ENCODE results near the gene CLSTN2. TPM values are rescaled to one million over a fixed set of nuclear protein-coding genes. Genes with fewer than 3 reads are reported as not detected.

Gene CLSTN2
- total and polyA plus RNA-seq, 2 of the 13 experiments (the other 11 are each of a cell fraction or from before 2014, with no cell fraction given) = not detected

DNA sequence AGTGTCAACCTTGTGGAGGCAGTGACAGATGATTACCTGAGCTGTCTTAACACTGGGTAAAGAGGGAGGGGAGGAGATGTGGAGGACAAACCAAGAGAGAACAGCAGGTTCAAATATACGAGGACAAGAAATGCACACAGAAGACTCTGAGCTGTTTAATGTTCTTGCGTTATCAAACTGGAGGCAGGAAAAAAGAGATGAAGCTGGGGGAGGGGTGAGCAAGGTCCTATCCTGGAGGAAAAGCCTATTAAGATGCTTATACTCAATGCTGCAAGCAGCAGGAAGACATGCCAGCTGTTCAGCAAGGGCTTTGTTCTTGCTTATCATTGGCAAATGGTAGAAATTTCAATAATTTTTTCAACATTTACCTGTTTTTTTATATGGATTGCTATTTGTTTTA is 397.1 kb downstream of the CLSTN2 start:
- Histone ChIP-seq H3K9ac (ENCODE audit: insufficient read depth, low read depth, low read length) (no peak overlapping the region), H3K4me1 (ENCODE audit: insufficient read depth, low read length) (peaks cover 6% of the 10 kb centered on the region; the same call in 1 of the 2 replicates), H3K36me3 (replicated peaks in 1 of 2; ENCODE audit: control insufficient read depth in 1 of 2, insufficient read depth in 2 of 2, low read length in 2 of 2) (no peaks in the 10 kb centered on the region), H3K4me3 (replicated peaks in 1 of 3; ENCODE audit: insufficient read depth in 1 of 3, low read depth in 2 of 3, low read length in 3 of 3) (no peak overlapping the region), H2AFZ (ENCODE audit: low read length) (no peak overlapping the region), H3K4me2 (ENCODE audit: low read depth, low read length) (no peak overlapping the region), H4K20me1 (ENCODE audit: insufficient read depth, low read length) (no peaks in the 10 kb centered on the region), H3K27ac (ENCODE audit: extremely low read length, insufficient read depth, low read length) (no peak overlapping the region), H3K9me3 (ENCODE audit: low read length) (no peaks in the 10 kb centered on the region), H3K79me2 (ENCODE audit: insufficient read depth, low read length) (no peaks in the 10 kb centered on the region), H3K27me3 (ENCODE audit: control insufficient read depth in 1 of 2, insufficient read depth in 2 of 2, low read length in 2 of 2) (no peaks in the 10 kb centered on the region)
- ChIA-PET POLR2A (no interaction called here), CTCF (ENCODE audit: low intra/inter-chr PET ratio, low total read pairs) (no interaction called here)
- BruUV-seq (replicated peaks) = no TSS peak
- ATAC-seq (no peak), FAIRE-seq (no peak), DNase-seq (ENCODE audit: low spot score) (no peak)
- intact Hi-C loops (cut with micrococcal nuclease; ENCODE audit: unreplicated experiment) (no loop called here), in situ Hi-C loops (cut with HindIII; ENCODE audit: extremely low pct_ligation_motif_present, low pct_unique_long_range_greater_than_20kb) (no loop called here)
- 19% methylated on average over 2 of the region's 2 CpGs for WGBS (ENCODE audit: low lambda C conversion rate)
- no peak for TF ChIP-seq ZNF781 (CRISPR knock-in tag; IDR thresholded peaks at IDR 0.05; ENCODE audit: borderline replicate concordance, not compliant biosample characterization)
- TF ChIP-seq TBP (CRISPR knock-in tag; IDR thresholded peaks at IDR 0.05) = no peak
- no peak for TF ChIP-seq ZBED4 (CRISPR knock-in tag; IDR thresholded peaks at IDR 0.05; ENCODE audit: borderline replicate concordance)
- TF ChIP-seq, protein P1, sequence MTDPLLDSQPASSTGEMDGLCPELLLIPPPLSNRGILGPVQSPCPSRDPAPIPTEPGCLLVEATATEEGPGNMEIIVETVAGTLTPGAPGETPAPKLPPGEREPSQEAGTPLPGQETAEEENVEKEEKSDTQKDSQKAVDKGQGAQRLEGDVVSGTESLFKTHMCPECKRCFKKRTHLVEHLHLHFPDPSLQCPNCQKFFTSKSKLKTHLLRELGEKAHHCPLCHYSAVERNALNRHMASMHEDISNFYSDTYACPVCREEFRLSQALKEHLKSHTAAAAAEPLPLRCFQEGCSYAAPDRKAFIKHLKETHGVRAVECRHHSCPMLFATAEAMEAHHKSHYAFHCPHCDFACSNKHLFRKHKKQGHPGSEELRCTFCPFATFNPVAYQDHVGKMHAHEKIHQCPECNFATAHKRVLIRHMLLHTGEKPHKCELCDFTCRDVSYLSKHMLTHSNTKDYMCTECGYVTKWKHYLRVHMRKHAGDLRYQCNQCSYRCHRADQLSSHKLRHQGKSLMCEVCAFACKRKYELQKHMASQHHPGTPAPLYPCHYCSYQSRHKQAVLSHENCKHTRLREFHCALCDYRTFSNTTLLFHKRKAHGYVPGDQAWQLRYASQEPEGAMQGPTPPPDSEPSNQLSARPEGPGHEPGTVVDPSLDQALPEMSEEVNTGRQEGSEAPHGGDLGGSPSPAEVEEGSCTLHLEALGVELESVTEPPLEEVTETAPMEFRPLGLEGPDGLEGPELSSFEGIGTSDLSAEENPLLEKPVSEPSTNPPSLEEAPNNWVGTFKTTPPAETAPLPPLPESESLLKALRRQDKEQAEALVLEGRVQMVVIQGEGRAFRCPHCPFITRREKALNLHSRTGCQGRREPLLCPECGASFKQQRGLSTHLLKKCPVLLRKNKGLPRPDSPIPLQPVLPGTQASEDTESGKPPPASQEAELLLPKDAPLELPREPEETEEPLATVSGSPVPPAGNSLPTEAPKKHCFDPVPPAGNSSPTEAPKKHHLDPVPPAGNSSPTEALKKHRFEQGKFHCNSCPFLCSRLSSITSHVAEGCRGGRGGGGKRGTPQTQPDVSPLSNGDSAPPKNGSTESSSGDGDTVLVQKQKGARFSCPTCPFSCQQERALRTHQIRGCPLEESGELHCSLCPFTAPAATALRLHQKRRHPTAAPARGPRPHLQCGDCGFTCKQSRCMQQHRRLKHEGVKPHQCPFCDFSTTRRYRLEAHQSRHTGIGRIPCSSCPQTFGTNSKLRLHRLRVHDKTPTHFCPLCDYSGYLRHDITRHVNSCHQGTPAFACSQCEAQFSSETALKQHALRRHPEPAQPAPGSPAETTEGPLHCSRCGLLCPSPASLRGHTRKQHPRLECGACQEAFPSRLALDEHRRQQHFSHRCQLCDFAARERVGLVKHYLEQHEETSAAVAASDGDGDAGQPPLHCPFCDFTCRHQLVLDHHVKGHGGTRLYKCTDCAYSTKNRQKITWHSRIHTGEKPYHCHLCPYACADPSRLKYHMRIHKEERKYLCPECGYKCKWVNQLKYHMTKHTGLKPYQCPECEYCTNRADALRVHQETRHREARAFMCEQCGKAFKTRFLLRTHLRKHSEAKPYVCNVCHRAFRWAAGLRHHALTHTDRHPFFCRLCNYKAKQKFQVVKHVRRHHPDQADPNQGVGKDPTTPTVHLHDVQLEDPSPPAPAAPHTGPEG (CRISPR knock-in tag; IDR thresholded peaks at IDR 0.05) = no peak
- TF ChIP-seq NCOA5 (CRISPR knock-in tag; IDR thresholded peaks at IDR 0.05) = no peak
- no peak for TF ChIP-seq RFXANK (CRISPR knock-in tag; IDR thresholded peaks at IDR 0.05)
- TF ChIP-seq, protein P2, sequence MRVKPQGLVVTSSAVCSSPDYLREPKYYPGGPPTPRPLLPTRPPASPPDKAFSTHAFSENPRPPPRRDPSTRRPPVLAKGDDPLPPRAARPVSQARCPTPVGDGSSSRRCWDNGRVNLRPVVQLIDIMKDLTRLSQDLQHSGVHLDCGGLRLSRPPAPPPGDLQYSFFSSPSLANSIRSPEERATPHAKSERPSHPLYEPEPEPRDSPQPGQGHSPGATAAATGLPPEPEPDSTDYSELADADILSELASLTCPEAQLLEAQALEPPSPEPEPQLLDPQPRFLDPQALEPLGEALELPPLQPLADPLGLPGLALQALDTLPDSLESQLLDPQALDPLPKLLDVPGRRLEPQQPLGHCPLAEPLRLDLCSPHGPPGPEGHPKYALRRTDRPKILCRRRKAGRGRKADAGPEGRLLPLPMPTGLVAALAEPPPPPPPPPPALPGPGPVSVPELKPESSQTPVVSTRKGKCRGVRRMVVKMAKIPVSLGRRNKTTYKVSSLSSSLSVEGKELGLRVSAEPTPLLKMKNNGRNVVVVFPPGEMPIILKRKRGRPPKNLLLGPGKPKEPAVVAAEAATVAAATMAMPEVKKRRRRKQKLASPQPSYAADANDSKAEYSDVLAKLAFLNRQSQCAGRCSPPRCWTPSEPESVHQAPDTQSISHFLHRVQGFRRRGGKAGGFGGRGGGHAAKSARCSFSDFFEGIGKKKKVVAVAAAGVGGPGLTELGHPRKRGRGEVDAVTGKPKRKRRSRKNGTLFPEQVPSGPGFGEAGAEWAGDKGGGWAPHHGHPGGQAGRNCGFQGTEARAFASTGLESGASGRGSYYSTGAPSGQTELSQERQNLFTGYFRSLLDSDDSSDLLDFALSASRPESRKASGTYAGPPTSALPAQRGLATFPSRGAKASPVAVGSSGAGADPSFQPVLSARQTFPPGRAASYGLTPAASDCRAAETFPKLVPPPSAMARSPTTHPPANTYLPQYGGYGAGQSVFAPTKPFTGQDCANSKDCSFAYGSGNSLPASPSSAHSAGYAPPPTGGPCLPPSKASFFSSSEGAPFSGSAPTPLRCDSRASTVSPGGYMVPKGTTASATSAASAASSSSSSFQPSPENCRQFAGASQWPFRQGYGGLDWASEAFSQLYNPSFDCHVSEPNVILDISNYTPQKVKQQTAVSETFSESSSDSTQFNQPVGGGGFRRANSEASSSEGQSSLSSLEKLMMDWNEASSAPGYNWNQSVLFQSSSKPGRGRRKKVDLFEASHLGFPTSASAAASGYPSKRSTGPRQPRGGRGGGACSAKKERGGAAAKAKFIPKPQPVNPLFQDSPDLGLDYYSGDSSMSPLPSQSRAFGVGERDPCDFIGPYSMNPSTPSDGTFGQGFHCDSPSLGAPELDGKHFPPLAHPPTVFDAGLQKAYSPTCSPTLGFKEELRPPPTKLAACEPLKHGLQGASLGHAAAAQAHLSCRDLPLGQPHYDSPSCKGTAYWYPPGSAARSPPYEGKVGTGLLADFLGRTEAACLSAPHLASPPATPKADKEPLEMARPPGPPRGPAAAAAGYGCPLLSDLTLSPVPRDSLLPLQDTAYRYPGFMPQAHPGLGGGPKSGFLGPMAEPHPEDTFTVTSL (CRISPR knock-in tag; IDR thresholded peaks at IDR 0.05; ENCODE audit: borderline replicate concordance) = no peak
- no peak for TF ChIP-seq EED (CRISPR knock-in tag; IDR thresholded peaks at IDR 0.05)
- no peak for TF ChIP-seq ZNF660 (CRISPR knock-in tag; IDR thresholded peaks at IDR 0.05; ENCODE audit: borderline replicate concordance, low read depth)
- TF ChIP-seq ZNF225 (CRISPR knock-in tag; IDR thresholded peaks at IDR 0.05) = no peak
